ENCODE results near the gene STIM2.
"Not testable (repeated sequence)": the region's sequence is repeated elsewhere in the genome, so short reads cannot be mapped to it uniquely, and the experiment has no call there.

STIM2 gene

DNA sequence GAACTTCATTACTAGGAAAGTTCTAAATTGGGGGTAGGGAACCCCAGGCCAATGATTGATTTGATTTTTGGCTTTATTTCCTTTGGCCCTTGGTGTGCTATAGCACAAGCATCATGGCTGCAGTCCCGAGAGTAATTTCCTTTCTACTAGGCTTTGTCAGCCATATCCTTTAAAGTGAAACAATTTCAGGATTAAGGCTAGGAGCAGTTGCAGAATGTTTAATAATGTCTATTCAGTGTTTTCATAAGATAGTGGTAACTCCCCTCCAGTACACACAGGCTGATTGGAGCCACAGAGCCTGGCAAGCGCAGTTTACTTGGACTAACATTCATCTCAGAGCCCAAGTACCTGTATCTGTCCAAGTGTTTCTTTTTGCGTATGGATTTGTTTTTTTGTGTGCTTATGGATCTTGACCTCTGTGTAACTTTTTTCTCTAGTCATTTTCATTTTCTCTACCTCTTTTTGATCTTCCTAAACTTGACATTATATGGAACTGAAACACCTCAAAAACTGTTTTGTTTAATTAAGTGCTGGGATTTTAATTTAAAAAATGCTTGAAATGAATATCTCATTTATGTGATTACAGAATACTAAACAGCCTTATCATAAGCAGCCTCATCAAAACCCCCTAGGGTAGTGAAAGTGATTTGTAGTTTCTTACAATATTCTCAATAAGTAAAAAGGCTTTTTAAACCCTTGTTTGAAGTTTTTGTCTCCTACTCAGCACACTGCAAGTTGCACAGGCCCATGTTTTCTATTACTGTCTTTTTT, 7.5 kb downstream of the STIM2 start:
- DNase-seq (ENCODE audit: low read depth) = no peak

DNA sequence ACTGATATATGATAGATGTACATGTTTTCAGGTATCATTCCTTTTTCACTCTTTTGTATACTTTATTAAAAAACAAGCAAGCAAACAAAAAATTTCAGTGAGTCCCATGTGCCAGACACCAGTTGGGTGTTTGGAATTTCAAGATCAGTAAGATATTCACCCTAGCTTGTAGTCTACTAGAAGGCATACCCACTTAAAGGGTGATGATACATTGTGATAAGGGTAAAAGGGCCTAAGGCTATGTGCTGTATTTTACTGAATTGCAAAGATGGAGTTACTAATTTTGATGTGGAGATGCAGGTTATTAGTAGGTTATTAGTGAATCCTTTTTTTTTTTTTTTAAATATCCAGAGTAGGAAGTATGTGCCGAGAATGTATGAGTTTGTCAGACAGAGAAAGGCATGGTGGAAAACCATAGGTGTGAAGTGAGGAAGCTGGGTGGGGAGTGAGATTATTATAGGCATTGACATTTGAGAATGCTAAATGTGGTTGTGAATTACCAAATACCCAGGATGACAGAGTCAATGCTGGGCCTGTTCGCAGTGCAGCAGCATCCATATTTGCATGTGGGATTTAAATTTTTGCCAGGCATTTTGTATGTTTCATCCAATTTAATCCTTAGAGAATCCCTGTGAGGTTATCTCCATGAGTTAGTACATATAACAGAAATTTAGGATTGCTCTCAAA, 10.1 kb downstream of the STIM2 start:
- no peak for DNase-seq (ENCODE audit: low read depth)

DNA sequence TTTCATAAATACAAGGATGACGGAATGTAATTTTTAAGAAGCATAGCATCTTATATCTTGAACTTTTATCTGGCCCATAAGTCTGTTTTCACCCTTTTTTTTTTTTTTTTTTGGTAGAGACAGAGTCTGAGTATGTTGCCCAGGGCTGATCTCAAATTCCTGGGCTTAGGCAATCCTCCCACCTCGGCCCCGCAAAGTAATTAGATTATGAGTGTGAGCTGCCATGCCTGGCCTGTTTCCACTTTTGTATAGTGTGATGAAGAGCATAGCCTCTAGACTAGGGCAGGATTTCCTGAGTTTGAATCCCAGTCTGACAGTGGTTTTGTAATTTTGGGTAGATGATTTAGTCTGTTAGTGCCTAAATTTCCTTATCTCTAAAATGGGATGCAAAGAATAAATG, 11.0 kb downstream of the STIM2 start:
- DNase-seq (ENCODE audit: low read depth) = no peak

- no peak for DNase-seq (ENCODE audit: low read depth)
Observed at GRCh38 chr4:26873391-26874026, 12.9 kb downstream of the STIM2 start.

- DNase-seq (ENCODE audit: low read depth) = no peak
Observed at GRCh38 chr4:26874110-26874509, 13.5 kb downstream of the STIM2 start.

- DNase-seq (ENCODE audit: low read depth) = no peak
Observed at GRCh38 chr4:26877406-26877805, 16.8 kb downstream of the STIM2 start.

DNA sequence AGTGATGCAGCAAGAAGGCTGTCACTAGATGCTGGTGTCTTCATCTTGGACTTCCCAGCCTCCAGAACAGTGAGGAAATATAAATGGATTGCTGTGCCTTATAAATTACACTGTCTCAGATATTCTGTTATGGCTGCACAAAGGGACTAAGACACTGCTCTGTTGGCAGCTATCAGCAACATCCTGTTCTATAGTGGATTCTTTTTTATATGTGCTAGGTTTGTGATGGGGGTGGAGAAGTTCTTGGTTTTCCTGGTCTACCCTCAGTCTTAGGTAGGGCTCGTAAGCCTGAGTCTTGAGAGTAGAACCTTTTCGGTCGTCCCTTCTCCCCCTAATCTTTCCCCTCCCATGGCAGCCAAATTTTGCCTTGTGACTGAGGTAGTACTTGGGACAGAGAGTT, 17.3 kb downstream of the STIM2 start:
- DNase-seq (ENCODE audit: low read depth) = no peak

- DNase-seq (ENCODE audit: low read depth) = no peak
Observed at GRCh38 chr4:26878794-26879391, 18.3 kb downstream of the STIM2 start.

DNA sequence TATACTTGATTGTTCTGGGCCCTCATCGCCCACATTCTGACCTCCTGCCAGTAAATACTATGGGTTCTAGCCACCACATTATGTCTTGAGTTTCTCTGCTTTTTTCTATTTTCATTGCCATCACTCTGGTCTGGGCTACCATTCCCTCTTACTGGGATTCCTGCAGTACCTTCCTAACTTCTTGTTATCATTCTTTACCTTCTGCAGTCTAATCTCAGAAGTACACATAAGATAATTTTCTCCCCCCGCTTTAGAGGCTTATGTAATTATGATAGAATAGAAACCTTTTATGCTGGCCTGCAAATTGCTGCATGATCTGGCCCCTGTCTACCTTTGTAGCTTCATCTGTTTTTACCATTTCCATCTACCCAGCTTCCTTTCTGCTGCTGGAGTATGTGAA, 19.2 kb downstream of the STIM2 start:
- DNase-seq (ENCODE audit: low read depth) = no peak

DNA sequence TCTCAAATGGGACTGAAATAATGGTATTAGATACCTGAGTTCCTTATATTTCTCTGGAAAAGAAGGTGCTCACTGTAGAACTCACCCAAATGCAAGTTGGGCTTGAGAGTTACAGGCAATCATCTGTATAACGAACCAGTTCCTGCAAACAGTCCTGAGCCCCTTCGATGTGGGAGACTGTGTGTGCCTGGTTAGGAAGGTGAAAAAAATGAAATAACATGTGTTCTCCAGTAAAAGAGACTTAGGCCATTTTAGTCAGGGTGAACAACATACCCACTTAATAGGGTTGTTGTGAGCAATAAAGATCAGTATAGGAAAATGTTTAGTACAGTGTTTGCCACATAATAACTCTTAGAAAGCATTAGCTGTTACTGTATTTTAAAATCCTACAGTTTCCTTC, 23.4 kb downstream of the STIM2 start:
- no peak for DNase-seq (ENCODE audit: low read depth)

DNA sequence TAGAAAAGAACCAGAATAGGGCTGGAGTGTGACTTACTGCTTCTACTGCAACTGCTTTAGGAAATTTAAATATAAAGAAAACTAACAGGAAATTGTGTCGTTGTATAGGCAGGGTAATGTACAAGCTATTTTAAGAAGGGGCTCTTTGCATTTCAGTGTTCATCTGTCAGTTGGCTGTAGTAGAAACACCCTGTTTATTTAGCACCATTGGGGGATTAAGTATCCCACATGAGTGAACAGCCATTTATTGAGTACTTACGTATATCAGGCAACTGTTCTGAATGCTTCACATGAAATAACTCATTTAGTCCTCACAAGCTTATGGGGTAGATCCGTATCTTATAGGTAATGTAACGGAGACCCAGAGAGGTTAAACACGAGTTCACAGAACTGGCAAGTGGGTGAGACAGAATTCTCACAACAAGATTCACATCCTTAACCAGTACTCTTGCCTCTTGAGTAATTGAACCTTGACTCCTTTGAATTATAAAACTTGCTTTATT, 23.9 kb downstream of the STIM2 start:
- DNase-seq (ENCODE audit: low read depth) = no peak

- DNase-seq (ENCODE audit: low read depth) = no peak
Observed at GRCh38 chr4:26885912-26886274, 25.3 kb downstream of the STIM2 start.

GRCh38 chr4:26887143-26887542, 26.5 kb downstream of the STIM2 start:
- no peak for DNase-seq (ENCODE audit: low read depth)

DNA sequence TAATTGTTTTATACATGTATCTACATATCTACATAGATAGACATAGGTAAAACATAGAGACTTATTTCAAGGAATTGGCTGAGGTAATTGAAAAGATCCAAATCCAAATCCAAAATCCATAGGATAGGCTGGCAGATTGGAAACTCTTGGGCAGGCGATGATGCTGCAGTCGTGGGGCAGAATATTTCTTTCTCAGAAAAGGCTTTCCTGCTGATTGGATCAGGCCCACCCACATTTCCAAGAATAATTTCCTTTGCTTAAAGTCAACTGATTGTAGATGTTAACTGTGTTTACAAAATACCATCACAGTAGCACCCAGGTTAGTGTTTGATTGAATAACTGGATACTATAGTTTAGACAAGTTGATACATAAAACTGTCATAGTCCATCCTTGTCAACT, 27.2 kb downstream of the STIM2 start:
- no peak for DNase-seq (ENCODE audit: low read depth)

GRCh38 chr4:26889356-26889755, 28.7 kb downstream of the STIM2 start:
- no peak for DNase-seq (ENCODE audit: low read depth)

- DNase-seq (ENCODE audit: low read depth) = no peak
Observed at GRCh38 chr4:26891054-26891453, 30.4 kb downstream of the STIM2 start.

GRCh38 chr4:26891867-26892266, 31.2 kb downstream of the STIM2 start:
- DNase-seq (ENCODE audit: low read depth) = no peak

DNA sequence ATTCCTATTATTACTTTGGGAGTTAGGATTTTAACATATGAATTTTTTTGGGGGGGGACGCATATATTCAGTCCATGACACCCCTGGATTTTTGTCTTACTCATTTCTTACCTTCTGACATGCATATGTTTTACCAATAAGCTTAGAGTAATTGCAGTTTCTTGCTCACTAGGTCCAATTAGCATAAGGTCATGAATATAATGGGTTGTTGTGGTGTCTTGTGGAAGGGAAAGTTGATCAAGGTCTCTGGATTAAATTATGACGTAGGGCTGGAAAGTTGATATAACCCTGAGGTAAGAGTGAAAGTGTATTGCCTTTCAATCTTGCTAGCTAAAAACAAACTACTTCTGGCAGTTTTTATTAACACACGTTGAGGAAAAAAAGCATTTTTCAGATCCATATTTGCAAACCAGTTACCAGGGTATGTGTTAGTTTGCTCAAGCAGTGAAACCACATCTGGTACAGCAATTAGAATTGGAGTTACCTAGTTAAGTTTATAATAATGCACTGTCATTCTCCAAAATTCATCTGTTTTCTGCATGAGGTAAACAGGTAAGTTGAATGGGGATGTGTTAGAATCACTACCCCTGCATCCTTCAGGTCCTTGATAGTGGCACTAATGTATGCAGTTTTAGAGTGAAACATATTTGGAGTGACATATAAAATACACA, 32.0 kb downstream of the STIM2 start:
- DNase-seq (ENCODE audit: low read depth) = no peak

DNA sequence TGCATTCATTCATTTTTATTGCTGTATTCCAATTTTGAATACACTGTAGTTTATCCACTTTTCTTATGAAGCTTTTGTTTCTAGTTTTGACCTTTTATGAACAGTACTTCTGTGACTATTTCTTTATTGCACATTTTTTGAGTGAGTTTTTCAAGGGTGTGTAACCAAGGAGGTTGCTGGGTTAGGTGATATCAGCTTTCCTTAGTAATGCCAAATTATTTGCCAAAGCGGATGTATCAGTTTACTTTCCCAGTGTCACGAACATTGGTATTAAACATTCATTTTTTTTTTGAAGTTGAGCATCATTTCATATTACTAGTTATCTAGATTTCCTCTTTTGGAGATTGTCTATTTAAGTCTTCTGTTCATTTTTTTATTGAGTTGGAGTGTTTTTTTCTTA, 32.9 kb downstream of the STIM2 start:
- DNase-seq (ENCODE audit: low read depth) = no peak

GRCh38 chr4:26894881-26895280, 34.2 kb downstream of the STIM2 start:
- not testable (repeated sequence) for DNase-seq (ENCODE audit: low read depth)

- DNase-seq (ENCODE audit: low read depth) = peak; percentile 23
Observed at GRCh38 chr4:26896636-26897035, 36.0 kb downstream of the STIM2 start.

DNA sequence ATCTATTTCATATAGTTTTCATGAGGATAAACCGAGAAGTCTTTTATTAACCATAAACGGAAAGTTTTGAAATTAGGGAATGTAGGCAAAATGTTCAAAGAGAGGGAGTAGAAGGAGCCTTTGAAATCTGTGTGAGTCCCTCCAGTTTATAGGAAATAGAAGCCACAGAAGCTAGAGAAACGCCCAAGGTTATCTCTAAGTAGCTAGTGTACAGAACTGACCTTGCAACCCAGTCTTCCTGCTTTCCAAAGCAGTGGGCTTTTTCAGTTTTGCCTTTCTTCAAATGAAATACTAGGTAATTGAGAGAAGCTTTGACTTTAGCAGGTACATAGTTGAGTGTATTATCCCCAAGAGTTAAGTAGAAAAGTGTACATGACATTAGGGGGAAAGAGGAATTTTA, 39.4 kb downstream of the STIM2 start:
- no peak for DNase-seq (ENCODE audit: low read depth)
